NCI-H2081 treated with DMSO at 0.1 percent for 48 hours (cell line): ENCODE results near the gene SEMA6B.
"Not testable (repeated sequence)": the region's sequence is repeated elsewhere in the genome, so short reads cannot be mapped to it uniquely, and the experiment has no call there.

Experiments
- DNase-seq: peaks from one replicate; lab custom pipeline; 2025; lab: John Stamatoyannopoulos, UW

Gene SEMA6B

DNA sequence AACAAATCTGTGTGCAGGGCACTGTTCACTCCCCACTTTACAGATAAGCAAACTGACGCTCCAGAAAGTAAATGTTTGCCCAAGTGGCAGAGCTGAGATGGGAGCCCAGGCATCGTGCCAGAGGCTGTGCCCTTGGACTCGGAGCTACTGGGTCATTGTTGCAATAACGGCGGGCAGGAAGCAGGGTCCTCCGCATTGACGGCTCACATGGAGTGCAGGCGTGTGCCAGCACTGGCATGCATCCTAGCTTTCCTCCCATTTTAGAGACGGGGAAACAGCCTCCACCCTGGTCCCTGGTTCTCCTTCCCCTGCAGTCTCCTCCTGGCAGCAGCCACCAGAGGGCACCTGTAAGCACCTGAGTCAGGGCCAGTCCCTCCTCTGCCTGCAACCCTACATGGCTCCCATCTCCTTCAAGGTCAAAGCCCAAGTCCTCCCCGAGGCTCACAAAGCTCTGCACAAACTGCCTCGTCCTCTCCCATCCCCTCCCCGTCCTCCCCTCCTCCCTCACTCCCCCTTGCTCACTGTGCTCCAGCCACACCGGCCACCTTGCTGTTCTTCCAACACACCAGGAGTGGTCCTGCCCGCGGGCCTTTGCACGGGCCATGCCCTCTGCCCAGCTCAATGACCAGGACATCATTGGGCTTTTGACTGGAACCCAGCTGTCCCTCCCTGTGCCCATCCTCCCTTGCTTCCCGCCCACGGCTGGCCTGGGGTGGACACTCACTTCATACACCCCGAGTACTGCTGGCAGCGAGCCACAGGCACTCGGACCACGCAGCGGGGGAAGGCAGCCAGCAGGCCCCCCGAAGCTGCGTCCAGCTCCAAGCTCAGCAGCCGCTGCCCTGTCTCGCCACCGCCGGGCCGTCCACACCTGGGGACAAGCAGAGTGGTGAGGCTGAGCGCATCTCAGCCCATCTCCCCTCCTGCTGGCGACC lies 11.9 kb downstream of the SEMA6B start:
- DNase-seq, result no peak

DNA sequence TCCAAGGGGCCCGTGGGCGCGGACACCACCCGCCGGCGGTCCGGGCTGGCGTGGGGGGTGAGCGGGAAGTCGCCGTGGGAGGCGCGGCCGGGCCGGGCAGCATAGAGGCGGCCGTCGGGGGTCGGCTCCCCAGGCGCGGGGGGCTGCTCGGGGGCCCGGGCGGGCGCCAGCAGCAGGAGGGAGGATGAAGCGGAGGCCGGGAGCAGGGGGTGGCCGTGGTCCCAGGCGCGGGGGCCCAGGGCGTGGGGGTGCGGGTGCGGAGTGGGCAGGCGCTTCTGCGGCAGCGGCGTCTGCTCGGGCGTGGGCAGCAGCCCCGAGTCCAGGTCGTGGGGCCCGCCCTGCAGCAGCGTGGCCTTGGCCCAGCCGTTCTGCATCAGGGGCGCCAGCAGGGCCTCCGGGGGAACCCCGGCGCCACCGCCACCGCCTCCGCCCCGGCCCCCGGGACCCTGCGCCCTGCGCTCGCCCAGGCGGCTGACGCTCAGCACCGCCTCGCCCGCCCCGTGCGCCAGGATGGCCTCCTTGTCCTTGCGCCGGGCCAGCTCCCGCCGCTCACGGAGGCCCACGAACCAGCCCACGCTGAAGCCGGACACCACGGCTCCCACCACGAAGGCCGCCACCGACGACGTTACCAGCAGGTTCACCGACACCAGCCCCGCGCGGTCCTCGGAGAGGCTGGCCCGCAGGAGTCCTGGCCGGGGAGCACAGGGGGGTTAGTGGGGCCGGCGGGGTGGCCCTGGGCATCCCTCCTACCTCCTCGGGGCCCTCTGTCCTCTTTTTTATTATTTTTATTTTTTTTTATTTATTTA lies 15.4 kb downstream of the SEMA6B start:
- DNase-seq, result no peak

DNA sequence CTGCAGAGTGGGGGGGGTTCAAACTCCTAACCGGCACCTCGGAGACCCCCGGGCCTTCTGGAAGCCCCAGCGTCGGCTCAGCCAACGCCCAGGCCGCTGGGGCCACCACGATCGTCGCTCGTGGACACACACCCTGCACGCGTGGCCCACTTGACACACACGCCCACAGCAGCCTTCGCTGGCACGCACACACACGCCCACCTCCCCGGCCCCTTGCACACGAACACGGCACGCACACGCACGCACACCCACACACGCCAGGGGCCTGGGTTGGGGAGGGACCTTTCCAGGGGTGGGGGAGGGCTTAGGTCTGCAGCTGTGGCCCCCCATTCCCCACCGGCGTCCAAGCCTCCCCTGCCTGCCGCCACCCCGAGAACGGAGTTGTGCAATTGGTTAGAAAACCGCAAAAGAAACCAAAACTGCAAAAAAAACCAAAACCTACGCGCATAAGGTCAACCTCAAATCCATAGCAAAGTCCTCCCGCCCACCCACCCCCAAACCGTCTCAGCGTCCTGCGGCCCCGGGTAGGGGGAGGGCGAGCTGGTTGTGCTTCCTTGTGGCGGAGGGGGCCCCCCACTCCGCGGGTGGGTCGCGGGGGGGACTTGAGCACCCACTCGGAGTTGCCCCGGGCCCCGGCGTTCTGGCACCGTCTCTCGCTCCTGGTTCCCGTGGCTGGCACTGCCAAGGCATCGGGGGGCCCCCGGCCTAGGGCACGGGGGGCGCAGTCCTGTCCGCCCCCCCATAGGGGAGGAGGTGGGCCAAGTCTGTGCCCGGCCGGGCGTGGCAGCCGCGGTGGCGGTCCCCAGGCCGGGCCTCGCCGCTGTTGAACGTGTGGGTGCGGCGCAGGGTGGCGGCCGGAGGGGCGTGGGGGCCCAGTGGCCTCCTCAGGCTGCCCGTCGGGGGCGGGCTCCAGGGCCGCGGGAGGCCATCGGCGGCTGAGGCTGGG lies 16.3 kb downstream of the SEMA6B start:
- DNase-seq, result no peak

GRCh38 chr19:4541806-4542145 lies 17.7 kb downstream of the SEMA6B start:
- DNase-seq, result not testable (repeated sequence)

DNA sequence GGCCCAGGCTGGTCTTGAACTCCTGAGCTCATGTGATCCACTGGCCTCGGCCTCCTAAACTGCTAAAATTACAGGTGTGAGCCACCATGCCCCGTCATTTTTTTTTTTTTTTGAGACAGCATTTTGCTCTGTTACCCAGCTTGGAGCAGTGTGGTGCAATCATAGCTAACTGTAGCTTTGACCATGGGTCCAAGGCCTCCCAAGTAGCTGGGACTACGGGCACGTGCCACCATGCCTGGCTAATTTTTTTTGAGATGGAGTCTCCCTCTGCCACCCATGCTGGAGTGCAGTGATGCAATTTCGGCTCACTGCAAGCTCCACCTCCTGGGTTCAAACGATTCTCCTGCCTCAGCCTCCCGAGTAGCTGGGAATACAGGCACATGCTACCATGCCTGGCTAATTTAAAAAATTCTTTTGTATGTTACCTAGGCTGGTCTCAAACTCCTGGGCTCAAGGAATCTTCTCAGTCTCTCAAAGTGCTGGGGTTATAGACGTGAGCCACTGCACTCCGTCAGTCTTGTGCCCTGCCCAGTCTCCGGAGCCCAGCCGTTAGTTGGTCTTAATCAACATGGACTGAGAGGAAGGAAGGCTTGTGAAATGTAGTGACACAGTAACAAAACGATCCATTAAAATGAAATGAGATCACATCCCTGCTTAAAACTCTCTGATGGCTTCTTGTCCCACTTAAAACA lies 18.2 kb downstream of the SEMA6B start:
- no peak for DNase-seq

GRCh38 chr19:4539693-4540581 lies 19.5 kb downstream of the SEMA6B start, which contains the start of gene LRG1:
LRG1 (minus strand) TSS chr19:4540036; CDS start chr19:4540013, 23 bp downstream.
- DNase-seq, result no peak

GRCh38 chr19:4539169-4539692 lies 20.3 kb downstream of the SEMA6B start:
- no peak for DNase-seq

GRCh38 chr19:4538601-4538954 lies 20.9 kb downstream of the SEMA6B start:
- DNase-seq, result no peak

GRCh38 chr19:4537953-4538600 lies 21.4 kb downstream of the SEMA6B start:
- DNase-seq, result no peak

DNA sequence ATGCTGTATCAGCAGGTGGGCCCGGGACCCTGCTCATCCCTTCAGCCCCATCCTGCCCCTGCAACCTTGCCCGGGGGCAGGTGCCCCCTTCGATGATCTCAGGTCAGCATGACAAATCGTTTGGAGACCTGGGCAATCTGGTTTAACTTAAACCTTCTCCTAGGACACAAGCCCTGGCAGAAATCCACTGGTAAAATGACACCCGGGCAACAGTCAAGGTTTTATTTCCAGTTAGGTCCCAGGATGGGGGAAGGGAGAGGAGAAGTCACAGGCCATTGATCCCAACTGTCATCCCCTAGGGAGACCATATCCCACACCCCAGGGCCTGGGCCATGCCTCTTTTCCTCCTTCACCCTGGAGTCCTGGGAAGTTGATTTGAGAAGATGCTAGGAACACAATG lies 22.7 kb downstream of the SEMA6B start:
- no peak for DNase-seq

- DNase-seq, result peak; percentile 29
These were observed 24.4 kb downstream of the SEMA6B start, which contains the start of gene PLIN5 for GRCh38 chr19:4534836-4535658. PLIN5 (minus strand) TSS chr19:4535224; CDS start chr19:4534074, 1,150 bp downstream.

GRCh38 chr19:4533835-4534424 lies 25.6 kb downstream of the SEMA6B start:
- DNase-seq, result no peak

DNA sequence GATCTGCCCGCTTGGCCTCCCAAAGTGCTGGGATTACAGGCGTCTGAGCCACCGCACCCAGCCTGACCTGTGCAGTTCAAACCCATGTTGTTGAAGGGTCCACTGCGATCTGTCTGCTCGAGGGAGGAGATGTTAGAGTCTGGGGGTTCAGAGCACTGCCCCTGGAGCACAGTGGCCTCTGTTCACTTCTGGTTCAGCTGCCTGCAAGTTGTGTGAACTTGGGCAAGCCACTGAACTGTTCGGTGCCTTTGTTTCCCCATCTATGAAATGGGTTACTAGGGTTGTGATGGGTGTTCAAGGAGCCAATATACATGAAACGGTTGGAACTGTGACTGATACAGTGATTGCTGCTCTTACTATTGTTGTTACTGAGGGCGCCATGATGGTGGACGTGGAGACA lies 26.1 kb downstream of the SEMA6B start:
- DNase-seq, result no peak

DNA sequence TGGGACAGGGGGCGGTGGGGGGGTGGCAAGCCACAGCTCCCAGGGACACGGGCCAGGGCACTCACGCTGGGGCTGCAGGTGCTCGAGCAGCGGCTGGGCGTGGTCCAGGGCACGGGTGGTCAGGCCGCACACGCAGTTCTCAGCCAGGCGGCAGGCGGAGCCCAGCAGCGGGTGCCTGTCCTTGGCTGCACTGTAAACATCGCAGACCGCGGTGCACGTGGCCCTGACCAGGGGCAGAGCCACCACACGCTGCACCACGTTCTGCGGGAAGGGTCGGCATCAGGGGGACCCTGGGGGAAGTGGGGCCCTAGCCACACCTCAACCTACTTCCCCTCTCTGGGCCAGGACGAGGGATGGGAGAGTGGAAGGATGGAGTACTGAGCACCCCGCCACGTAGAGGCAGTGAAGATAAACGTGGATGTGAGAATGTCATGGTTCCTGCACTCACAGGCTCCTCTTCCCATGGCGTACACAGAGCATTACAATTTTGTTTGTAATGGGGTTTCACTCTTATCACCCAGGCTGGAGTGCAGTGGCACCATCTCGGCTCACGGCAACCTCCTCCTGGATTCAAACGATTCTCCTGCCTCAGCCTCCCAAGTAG lies 27.8 kb downstream of the SEMA6B start:
- DNase-seq, result no peak

GRCh38 chr19:4529924-4530522 lies 29.5 kb downstream of the SEMA6B start:
- DNase-seq, result no peak

GRCh38 chr19:4528843-4529242 lies 30.6 kb downstream of the SEMA6B start:
- no peak for DNase-seq

GRCh38 chr19:4527377-4527776 lies 32.1 kb downstream of the SEMA6B start:
- DNase-seq, result not testable (repeated sequence)
